HepG2 (cell line): ENCODE results near the gene KCNJ4. TPM values are rescaled to one million over a fixed set of nuclear protein-coding genes. Genes with fewer than 3 reads are reported as not detected.

Experiments used
- ATAC-seq: fragments of 200-7000 bp; cut with Tn5 transposase; 3 replicates; pipeline ENCODE4 v1.9.1; 2020; ENCODE audit warnings: mild to moderate bottlenecking, moderate library complexity
- BruUV-seq: library from RNA; stranded (reverse); fragments of 400-500 nt; replicated peaks from 2 replicates; lab custom pipeline; 2021; lab: Mats Ljungman, UMichigan
- CTCF ChIA-PET: fragments of 300-600 bp; formaldehyde crosslinking; extraction: SDS; loops from one replicate; lab custom pipeline; 2021; ENCODE audit warnings: low total read pairs, inconsistent platforms, low intra/inter-chr PET ratio; lab: Yijun Ruan, JAX
- POLR2A ChIA-PET: fragments of 350-600 bp; sonication (Branson Sonifier 250); formaldehyde crosslinking; loops from one replicate; lab custom pipeline; 2020; ENCODE audit warnings: antibody characterized with exemption, inconsistent platforms; lab: Yijun Ruan, JAX
- DNase-seq: peaks from one replicate; pipeline ENCODE4 v3.0.0-alpha.2; 2015; ENCODE audit warnings: low spot score
- FAIRE-seq: peaks from 3 replicates; lab custom pipeline; 2011; peaks lifted over from hg19 to GRCh38; lab: Jason Lieb, UNC
- H2AFZ ChIP-seq: one replicate; pipeline ENCODE4 v1.6.1; 2011; ENCODE audit warnings: low read length, inconsistent platforms
- H3K27ac ChIP-seq: fragments of 300-600 bp; 3 replicates; pipeline ENCODE4 v1.8.0; 2011; ENCODE audit warnings: mixed run types, mild to moderate bottlenecking, mixed read lengths, low read length, inconsistent platforms; ENCODE audit not compliant: insufficient read depth; ENCODE audit errors: extremely low read length
- H3K27me3 ChIP-seq, 2 experiments: fragments of 200-600 bp in 1 of 2; 2 replicates in 1 of 2; 3 replicates in 1 of 2; pipeline versions ENCODE4 v1.6.0 to v1.8.0; 2011; ENCODE audit warnings: low read length in 2 of 2, mild to moderate bottlenecking in 2 of 2, moderate library complexity in 2 of 2, inconsistent platforms in 1 of 2; ENCODE audit not compliant: insufficient read depth in 2 of 2, control insufficient read depth in 1 of 2
- H3K36me3 ChIP-seq, 2 experiments: fragments of 200-600 bp in 1 of 2; replicated peaks in 1 of 2; 2 replicates in 1 of 2; 3 replicates in 1 of 2; pipeline versions ENCODE4 v1.5.1 to v1.8.0; 2011; ENCODE audit warnings: low read length in 2 of 2, inconsistent platforms in 1 of 2; ENCODE audit not compliant: insufficient read depth in 2 of 2, control insufficient read depth in 1 of 2
- H3K4me1 ChIP-seq: 2 replicates; pipeline ENCODE4 v1.5.1; 2012; ENCODE audit warnings: low read length, inconsistent platforms; ENCODE audit not compliant: insufficient read depth
- H3K4me2 ChIP-seq: 2 replicates; pipeline ENCODE4 v1.6.0; 2011; ENCODE audit warnings: low read depth, low read length, inconsistent platforms
- H3K4me3 ChIP-seq, 3 experiments: fragments of 200-600 bp in 1 of 3; sonication (generic), shearing (Covaris generic) in 1 of 3; replicated peaks in 1 of 3; 2 replicates each; pipeline ENCODE4 v1.5.1; 2011 to 2016; ENCODE audit warnings: low read length in 3 of 3, inconsistent platforms in 2 of 3, low read depth in 2 of 3, mild to moderate bottlenecking in 2 of 3, control low read depth in 1 of 3, mixed read lengths in 1 of 3; ENCODE audit not compliant: insufficient read depth in 1 of 3
- H3K79me2 ChIP-seq: one replicate; pipeline ENCODE4 v1.6.1; 2011; ENCODE audit warnings: low read length, inconsistent platforms; ENCODE audit not compliant: insufficient read depth
- H3K9ac ChIP-seq: 2 replicates; pipeline ENCODE4 v1.6.0; 2011; ENCODE audit warnings: mild to moderate bottlenecking, low read depth, low read length, inconsistent platforms; ENCODE audit not compliant: insufficient read depth
- H3K9me3 ChIP-seq: 2 replicates; pipeline ENCODE4 v1.5.1; 2012; ENCODE audit warnings: mild to moderate bottlenecking, low read length
- H4K20me1 ChIP-seq: 2 replicates; pipeline ENCODE4 v1.6.0; 2011; ENCODE audit warnings: inconsistent platforms, mild to moderate bottlenecking, low read length, moderate library complexity; ENCODE audit not compliant: insufficient read depth
- GTF2F1 ChIP-seq: fragments of 150-350 bp; IDR thresholded peaks from 2 replicates; pipeline ENCODE4 v1.6.1; 2014; ENCODE audit warnings: low read length
- ISL2 ChIP-seq: sonication (generic); formaldehyde crosslinking; IDR thresholded peaks from 2 replicates; pipeline ENCODE4 v1.5.0; 2020; ENCODE audit warnings: missing genetic modification reagents
- RBM22 ChIP-seq: fragments of 200-400 bp; formaldehyde crosslinking; optimal IDR thresholded peaks from 2 replicates; pipeline ENCODE3; 2017; ENCODE audit warnings: mild to moderate bottlenecking, low read length, moderate library complexity
- RELA ChIP-seq: sonication (generic); formaldehyde crosslinking; IDR thresholded peaks from 2 replicates; pipeline ENCODE4 v1.4.0; 2020; ENCODE audit warnings: missing genetic modification reagents
- ZNF589 ChIP-seq: sonication (generic); formaldehyde crosslinking; conservative IDR thresholded peaks from 2 replicates; pipeline ENCODE4 v1.8.0; 2022; ENCODE audit warnings: mild to moderate bottlenecking, moderate library complexity, missing genetic modification reagents
- ZNF607 ChIP-seq: sonication (generic); formaldehyde crosslinking; IDR thresholded peaks from 2 replicates; pipeline ENCODE4 v1.5.1; 2020; ENCODE audit warnings: missing genetic modification reagents, mild to moderate bottlenecking, borderline replicate concordance
- ZNF644 ChIP-seq: IDR thresholded peaks from 2 replicates; pipeline ENCODE4 v1.6.1; 2016; ENCODE audit warnings: low read depth
- WGBS: methylation state at CpG from one replicate; pipeline ENCODE4 v1.1.6; 2017; ENCODE audit warnings: low lambda C conversion rate; 5-methylcytosine and 5-hydroxymethylcytosine counted together
- in situ Hi-C: cut with HindIII; loops from 2 replicates; pipeline ENCODE4 v1.10.0; 2017; ENCODE audit warnings: low pct_unique_long_range_greater_than_20kb; ENCODE audit not compliant: extremely low pct_ligation_motif_present
- intact Hi-C: fragments of 100-400 bp; cut with micrococcal nuclease; formaldehyde crosslinking; loops from one replicate; pipeline ENCODE4 v1.10.0; 2022; ENCODE audit not compliant: unreplicated experiment
- polyA plus RNA-seq, 8 experiments: library from polyadenylated mRNA; depleted of rRNA in 3 of 8; stranded (reverse) in 7 of 8; unstranded in 1 of 8; fragments of >200 nt; fragmentation: Illumina TruSeq in 4 of 8; extraction: Trizol in 4 of 8; gene quantifications; 2 replicates each; pipeline versions ENCODE4 v1.2.1 to v1.2.3, GENCODE V29; 2011 to 2016; ENCODE audit warnings: low read depth in 4 of 8, missing spikeins in 1 of 8, mixed read lengths in 1 of 8; ENCODE audit not compliant: insufficient read depth in 1 of 8
- total RNA-seq, 5 experiments: library from RNA; depleted of rRNA; stranded (reverse); fragments of >200 nt; fragmentation: Illumina TruSeq; extraction: Trizol; gene quantifications; 2 replicates each; pipeline ENCODE4 v1.2.3, GENCODE V29; 2016; ENCODE audit warnings: low read depth in 1 of 5
- TF ChIP-seq, protein P1 (sequence below): IDR thresholded peaks from 2 replicates; pipeline ENCODE4 v1.6.1; 2016; ENCODE audit warnings: missing biosample characterization, missing genetic modification reagents, low read depth
- TF ChIP-seq, protein P2 (sequence below): sonication (generic); formaldehyde crosslinking; conservative IDR thresholded peaks from 2 replicates; pipeline ENCODE4 v1.4.0; 2020; ENCODE audit warnings: mild to moderate bottlenecking, missing genetic modification reagents, moderate library complexity

KCNJ4 gene
- total and polyA plus RNA-seq, 2 of the 13 experiments (the other 11 are each of a cell fraction or from before 2014, with no cell fraction given): not detected

- WGBS: over 99% methylated on average over 6 of the region's 6 CpGs
- intact Hi-C loops (no loop called here), in situ Hi-C loops (no loop called here)
- Histone ChIP-seq H3K27me3 (no peaks in the 10 kb centered on the region), H3K79me2 (no peaks in the 10 kb centered on the region), H3K4me2 (no peak overlapping the region), H3K27ac (no peak overlapping the region), H3K36me3 (peaks cover 26 to 71% of the 10 kb centered on the region in 2 experiments), H4K20me1 (no peaks in the 10 kb centered on the region), H2AFZ (no peak overlapping the region), H3K4me3 (no peak overlapping the region), H3K9me3 (no peaks in the 10 kb centered on the region), H3K4me1 (peaks cover 25% of the 10 kb centered on the region), H3K9ac (no peak overlapping the region)
- TF ChIP-seq RBM22 (peak; percentile 68), ZNF589 (CRISPR knock-in tag) (no peak), RELA (no peak), ZNF644 (CRISPR knock-in tag) (no peak), GTF2F1 (no peak), ISL2 (CRISPR knock-in tag) (no peak), ZNF607 (CRISPR knock-in tag) (no peak)
- TF ChIP-seq, protein P1, sequence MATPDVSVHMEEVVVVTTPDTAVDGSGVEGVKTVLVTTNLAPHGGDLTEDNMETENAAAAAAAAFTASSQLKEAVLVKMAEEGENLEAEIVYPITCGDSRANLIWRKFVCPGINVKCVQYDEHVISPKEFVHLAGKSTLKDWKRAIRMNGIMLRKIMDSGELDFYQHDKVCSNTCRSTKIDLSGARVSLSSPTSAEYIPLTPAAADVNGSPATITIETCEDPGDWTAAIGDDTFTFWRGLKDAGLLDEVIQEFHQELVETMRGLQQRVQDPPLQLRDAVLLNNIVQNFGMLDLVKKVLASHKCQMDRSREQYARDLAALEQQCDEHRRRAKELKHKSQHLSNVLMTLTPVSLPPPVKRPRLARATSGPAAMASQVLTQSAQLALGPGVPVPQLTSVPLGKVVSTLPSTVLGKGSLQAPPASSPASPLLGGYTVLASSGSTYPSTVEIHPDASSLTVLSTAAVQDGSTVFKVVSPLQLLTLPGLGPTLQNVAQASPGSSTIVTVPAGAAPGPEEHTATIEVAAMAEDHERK: no peak
- TF ChIP-seq, protein P2, sequence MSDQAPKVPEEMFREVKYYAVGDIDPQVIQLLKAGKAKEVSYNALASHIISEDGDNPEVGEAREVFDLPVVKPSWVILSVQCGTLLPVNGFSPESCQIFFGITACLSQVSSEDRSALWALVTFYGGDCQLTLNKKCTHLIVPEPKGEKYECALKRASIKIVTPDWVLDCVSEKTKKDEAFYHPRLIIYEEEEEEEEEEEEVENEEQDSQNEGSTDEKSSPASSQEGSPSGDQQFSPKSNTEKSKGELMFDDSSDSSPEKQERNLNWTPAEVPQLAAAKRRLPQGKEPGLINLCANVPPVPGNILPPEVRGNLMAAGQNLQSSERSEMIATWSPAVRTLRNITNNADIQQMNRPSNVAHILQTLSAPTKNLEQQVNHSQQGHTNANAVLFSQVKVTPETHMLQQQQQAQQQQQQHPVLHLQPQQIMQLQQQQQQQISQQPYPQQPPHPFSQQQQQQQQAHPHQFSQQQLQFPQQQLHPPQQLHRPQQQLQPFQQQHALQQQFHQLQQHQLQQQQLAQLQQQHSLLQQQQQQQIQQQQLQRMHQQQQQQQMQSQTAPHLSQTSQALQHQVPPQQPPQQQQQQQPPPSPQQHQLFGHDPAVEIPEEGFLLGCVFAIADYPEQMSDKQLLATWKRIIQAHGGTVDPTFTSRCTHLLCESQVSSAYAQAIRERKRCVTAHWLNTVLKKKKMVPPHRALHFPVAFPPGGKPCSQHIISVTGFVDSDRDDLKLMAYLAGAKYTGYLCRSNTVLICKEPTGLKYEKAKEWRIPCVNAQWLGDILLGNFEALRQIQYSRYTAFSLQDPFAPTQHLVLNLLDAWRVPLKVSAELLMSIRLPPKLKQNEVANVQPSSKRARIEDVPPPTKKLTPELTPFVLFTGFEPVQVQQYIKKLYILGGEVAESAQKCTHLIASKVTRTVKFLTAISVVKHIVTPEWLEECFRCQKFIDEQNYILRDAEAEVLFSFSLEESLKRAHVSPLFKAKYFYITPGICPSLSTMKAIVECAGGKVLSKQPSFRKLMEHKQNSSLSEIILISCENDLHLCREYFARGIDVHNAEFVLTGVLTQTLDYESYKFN (CRISPR knock-in tag): no peak
- DNase-seq: no peak
- CTCF ChIA-PET: no interaction called here
- POLR2A ChIA-PET: interaction anchor here (0.9 kb wide), 1 partner anchor 10 kb away, joined by 3 read pairs; no protein-coding TSS in a partner anchor
- no peak for ATAC-seq
- FAIRE-seq: no peak
- BruUV-seq: no TSS peak
These were observed 32.9 kb upstream of the KCNJ4 start for GRCh38 chr22:38487946-38488345.
